Nephron progenitor cell (in vitro differentiated cells): ENCODE results near the gene KRT33B.

Experiments
- DNase-seq: peaks from one replicate; pipeline ENCODE4 v3.0.0; 2021
- H3K27ac Mint-ChIP-seq: 2 replicates; pipeline ENCODE4 v1.8.0; 2021; ENCODE audit warnings: mild to moderate bottlenecking, moderate library complexity, mixed read lengths
- H3K27me3 Mint-ChIP-seq: 2 replicates; pipeline ENCODE4 v1.8.0; 2021; ENCODE audit warnings: mild to moderate bottlenecking, low read depth, mixed read lengths; ENCODE audit not compliant: poor library complexity
- H3K36me3 Mint-ChIP-seq: 2 replicates; pipeline ENCODE4 v1.8.0; 2021; ENCODE audit warnings: low read depth, mixed read lengths
- H3K4me1 Mint-ChIP-seq: 2 replicates; pipeline ENCODE4 v1.8.0; 2021; ENCODE audit warnings: mixed read lengths
- H3K4me3 Mint-ChIP-seq: 2 replicates; pipeline ENCODE4 v1.8.0; 2021; ENCODE audit warnings: mild to moderate bottlenecking, moderate library complexity, mixed read lengths
- H3K9me3 Mint-ChIP-seq: 2 replicates; pipeline ENCODE4 v1.8.0; 2021; ENCODE audit warnings: mild to moderate bottlenecking, moderate library complexity, mixed read lengths
- TF ChIP-seq, protein P1 (sequence below): fragments of 200-600 bp; sonication (generic); IDR thresholded peaks from 2 replicates; pipeline ENCODE4 v1.5.0; 2021; ENCODE audit warnings: antibody characterized with exemption

Gene KRT33B

DNA sequence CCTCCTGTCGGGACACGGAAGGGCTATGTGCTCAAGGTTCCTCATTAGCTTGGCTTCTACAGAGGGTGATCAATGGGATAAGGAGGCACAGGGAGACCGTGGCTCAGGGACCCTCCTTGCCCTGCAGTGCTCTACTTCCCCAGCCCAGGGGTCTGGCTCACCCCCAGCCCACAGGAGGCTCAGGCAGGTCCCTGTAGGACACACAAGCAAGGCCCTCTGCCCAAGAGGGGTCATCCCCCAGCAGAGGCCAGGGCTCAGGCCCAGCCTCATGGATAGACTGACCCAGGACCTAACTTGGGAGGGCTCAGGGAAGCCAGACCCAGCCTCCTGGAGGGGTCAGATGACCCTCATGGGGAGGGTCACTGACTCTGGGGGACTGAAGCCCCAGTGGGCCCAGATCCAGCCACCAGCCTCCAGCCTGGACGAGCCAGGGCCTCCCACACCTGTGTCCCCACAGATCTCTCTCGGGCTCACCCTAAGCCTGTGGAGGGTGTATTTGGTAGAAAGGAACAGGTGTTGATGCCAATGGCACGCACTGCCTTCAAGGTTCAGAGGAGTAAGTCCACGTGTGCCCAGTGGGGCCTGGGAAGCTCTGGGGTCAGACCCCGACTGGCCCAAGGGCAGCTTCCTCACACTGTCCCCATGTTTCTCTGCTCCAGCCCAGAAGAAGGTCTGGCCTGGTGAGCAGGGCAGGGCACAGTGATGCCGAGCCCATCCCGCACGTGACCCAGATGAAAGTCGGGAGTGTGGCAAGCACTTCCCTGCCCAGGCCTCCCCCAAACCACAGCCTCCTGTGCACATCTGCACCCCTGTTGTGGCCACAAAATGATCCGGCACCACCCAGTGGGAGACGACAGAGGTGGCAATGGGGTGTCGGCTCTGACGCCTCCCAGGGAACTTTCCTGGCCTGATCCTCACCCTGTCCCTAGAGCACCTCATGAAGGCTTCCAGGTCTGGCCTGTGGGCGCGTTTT is 43.2 kb downstream of the KRT33B start:
- Mint-ChIP-seq H3K36me3 (no peaks in the 10 kb centered on the region), H3K27ac (no peak overlapping the region), H3K4me1 (peaks cover 9% of the 10 kb centered on the region), H3K27me3 (peaks cover 7% of the 10 kb centered on the region), H3K9me3 (no peaks in the 10 kb centered on the region), H3K4me3 (no peak overlapping the region)
- TF ChIP-seq, protein P1, sequence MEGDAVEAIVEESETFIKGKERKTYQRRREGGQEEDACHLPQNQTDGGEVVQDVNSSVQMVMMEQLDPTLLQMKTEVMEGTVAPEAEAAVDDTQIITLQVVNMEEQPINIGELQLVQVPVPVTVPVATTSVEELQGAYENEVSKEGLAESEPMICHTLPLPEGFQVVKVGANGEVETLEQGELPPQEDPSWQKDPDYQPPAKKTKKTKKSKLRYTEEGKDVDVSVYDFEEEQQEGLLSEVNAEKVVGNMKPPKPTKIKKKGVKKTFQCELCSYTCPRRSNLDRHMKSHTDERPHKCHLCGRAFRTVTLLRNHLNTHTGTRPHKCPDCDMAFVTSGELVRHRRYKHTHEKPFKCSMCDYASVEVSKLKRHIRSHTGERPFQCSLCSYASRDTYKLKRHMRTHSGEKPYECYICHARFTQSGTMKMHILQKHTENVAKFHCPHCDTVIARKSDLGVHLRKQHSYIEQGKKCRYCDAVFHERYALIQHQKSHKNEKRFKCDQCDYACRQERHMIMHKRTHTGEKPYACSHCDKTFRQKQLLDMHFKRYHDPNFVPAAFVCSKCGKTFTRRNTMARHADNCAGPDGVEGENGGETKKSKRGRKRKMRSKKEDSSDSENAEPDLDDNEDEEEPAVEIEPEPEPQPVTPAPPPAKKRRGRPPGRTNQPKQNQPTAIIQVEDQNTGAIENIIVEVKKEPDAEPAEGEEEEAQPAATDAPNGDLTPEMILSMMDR, result no peak
- no peak for DNase-seq

DNA sequence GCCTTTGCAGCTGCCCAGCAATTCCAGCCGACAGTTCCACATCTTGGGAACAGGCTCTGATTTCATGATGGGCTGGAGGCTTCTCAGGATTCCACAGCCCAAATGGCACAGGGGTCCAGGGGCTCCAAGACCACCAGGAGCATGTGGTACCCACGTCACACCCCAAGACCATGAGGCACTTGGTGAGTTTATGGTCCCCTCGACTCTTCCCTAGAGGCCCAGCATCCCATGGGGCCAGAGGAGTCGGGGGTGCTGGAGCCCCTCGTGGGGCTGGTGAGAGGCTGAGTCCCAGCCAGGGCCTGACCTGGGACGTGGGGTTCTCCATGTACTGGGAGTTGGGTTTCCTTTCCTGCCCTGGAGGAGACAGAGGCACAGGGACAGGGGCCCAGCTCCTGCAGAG is 44.0 kb downstream of the KRT33B start:
- Mint-ChIP-seq H3K9me3 (peaks cover 4% of the 10 kb centered on the region), H3K36me3 (no peaks in the 10 kb centered on the region), H3K27ac (no peak overlapping the region), H3K4me1 (peaks cover 9% of the 10 kb centered on the region), H3K27me3 (peaks cover 6% of the 10 kb centered on the region), H3K4me3 (no peak overlapping the region)
- DNase-seq, result no peak
- TF ChIP-seq, protein P1, result no peak

DNA sequence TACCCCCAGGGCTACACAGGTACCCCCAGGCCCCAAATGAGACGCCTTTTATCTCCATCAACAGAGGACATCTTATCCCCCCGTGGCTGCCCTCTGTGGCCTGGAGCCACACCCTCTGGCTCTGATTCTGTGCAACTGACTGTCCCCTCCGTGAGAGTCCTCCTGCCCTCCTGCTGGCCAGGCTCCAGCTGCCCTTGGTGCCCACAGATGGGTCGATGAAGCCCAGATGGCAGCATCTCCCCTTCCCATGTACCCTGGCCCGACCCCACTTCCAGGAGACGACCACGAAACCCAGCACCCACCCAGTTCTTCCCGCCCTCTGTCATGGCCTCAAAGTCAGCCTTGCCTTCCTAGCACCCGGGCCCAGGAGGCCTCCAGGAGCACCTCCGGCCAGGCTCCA is 44.5 kb downstream of the KRT33B start:
- Mint-ChIP-seq H3K4me3 (no peak overlapping the region), H3K27ac (no peak overlapping the region), H3K36me3 (peaks cover 1% of the 10 kb centered on the region), H3K9me3 (peaks cover 9% of the 10 kb centered on the region), H3K4me1 (peaks cover 9% of the 10 kb centered on the region), H3K27me3 (peaks cover 3% of the 10 kb centered on the region)
- DNase-seq, result no peak
- TF ChIP-seq, protein P1, result no peak

DNA sequence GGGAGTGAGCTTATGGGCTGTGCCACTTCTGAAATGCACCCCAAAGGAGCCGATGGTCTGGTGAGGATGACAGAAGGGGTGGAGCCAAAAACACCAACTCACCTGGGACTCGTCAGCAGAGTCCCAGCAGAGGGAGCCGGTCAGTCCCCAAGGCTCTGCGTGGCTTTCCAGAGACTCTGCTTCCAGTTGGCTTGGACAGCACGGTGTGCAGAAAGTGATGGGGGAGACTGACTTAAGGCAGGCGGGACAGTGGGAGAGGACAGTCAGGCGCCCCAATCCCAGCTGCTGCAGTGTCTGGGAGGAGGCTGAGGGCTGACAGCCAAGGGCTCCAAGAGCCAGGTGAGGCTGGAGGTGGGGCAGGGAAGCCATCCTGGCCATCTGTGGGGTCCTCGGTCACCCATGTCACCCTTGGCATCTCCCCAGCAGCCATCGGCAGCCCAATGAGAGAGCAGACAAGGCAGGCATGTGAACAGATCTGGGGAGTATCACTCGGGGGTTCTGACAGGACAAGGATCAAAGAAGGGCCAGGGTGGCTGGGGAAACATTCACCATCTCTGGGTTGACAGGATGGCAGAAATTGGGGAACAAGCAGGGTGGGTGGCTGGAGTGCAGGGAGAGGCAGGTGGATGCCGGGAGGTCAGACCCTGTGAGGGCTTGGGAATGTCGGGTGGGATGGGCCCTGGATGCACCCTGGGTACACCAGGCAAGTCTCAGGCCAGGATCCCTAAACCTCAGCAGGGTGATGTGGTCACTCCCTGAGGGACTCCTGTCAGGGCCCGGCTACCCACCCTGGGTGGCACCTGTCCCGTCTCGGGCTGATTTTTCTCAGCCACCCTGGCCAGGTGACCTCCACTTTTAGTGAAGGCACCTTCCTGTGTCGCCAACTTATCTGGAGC is 45.2 kb downstream of the KRT33B start:
- Mint-ChIP-seq H3K27ac (no peak overlapping the region), H3K4me3 (no peak overlapping the region)

More for the DNA sequence above, 45.2 kb downstream of the KRT33B start:
- Mint-ChIP-seq H3K27me3 (peaks cover 6% of the 10 kb centered on the region), H3K36me3 (peaks cover 5% of the 10 kb centered on the region), H3K4me1 (peaks cover 9% of the 10 kb centered on the region), H3K9me3 (peaks cover 16% of the 10 kb centered on the region)
- no peak for DNase-seq
- TF ChIP-seq, protein P1, result peak; percentile 8
